ENCODE measurements around the gene DENND1B. TPM values are rescaled to one million over a fixed set of nuclear protein-coding genes. Genes with fewer than 3 reads are reported as not detected.

Gene DENND1B
- total and polyA plus RNA-seq, 2 experiments from 2014 or later: 9.2 to 21.3 TPM

- TF ChIP-seq EZH2 (IDR thresholded peaks at IDR 0.05; ENCODE audit: insufficient read depth, poor library complexity, severe bottlenecking) (no peak), EZH2phosphoT487 (IDR thresholded peaks at IDR 0.05; ENCODE audit: insufficient read depth, low read depth) (no peak)
- H2AFZ ChIP-seq: no peak overlapping the region
- H4K20me1 ChIP-seq (ENCODE audit: insufficient read depth): no peaks in the 10 kb centered on the region
- in situ Hi-C loops (cut with MboI): loop anchor here (25.0 kb wide), 2 partner anchors 858 to 1083 kb away; no protein-coding TSS in a partner anchor
- H3F3A ChIP-seq (ENCODE audit: insufficient read depth): no peaks in the 10 kb centered on the region
- H3K9ac ChIP-seq: no peak overlapping the region
- H3K9me2 ChIP-seq (ENCODE audit: insufficient read depth): no peaks in the 10 kb centered on the region
- H3K36me3 ChIP-seq (ENCODE audit: low read depth): no peaks in the 10 kb centered on the region
- no peak overlapping the region for H3K27ac ChIP-seq
- no peaks in the 10 kb centered on the region for H3K9me3 ChIP-seq (ENCODE audit: low read depth)
- 95 to 100% methylated on average over 1 of the region's 1 CpG for WGBS, 2 experiments (ENCODE audit: low coverage in 1 of 2, low lambda C conversion rate in 2 of 2, missing lambda C conversion rate in 2 of 2)
- H3K4me3 ChIP-seq: no peak overlapping the region
- H3K27me3 ChIP-seq (replicated peaks; ENCODE audit: insufficient read depth): no peaks in the 10 kb centered on the region
- H3K4me1 ChIP-seq (ENCODE audit: insufficient read depth): no peaks in the 10 kb centered on the region
- H3K4me2 ChIP-seq (ENCODE audit: unreplicated experiment): no peak overlapping the region
- no peak for DNase-seq
- no peaks in the 10 kb centered on the region for H3K79me2 ChIP-seq (ENCODE audit: insufficient read depth)
These were observed 171.0 kb downstream of the DENND1B start for GRCh38 chr1:197604302-197604701.

GRCh38 chr1:197600751-197601150 is 174.5 kb downstream of the DENND1B start:
- H3K9ac ChIP-seq: no peak overlapping the region
- no peak for TF ChIP-seq EZH2phosphoT487 (IDR thresholded peaks at IDR 0.05; ENCODE audit: insufficient read depth, low read depth)
- TF ChIP-seq EZH2 (IDR thresholded peaks at IDR 0.05; ENCODE audit: insufficient read depth, poor library complexity, severe bottlenecking): no peak
- no peaks in the 10 kb centered on the region for H4K20me1 ChIP-seq (ENCODE audit: insufficient read depth)
- WGBS, 2 experiments (ENCODE audit: low coverage in 1 of 2, low lambda C conversion rate in 2 of 2, missing lambda C conversion rate in 2 of 2): 70 to 77% methylated on average over 3 of the region's 3 CpGs
- in situ Hi-C loops (cut with MboI): loop anchor here (25.0 kb wide), 2 partner anchors 862 to 1087 kb away; no protein-coding TSS in a partner anchor
- no peaks in the 10 kb centered on the region for H3K79me2 ChIP-seq (ENCODE audit: insufficient read depth)
- H2AFZ ChIP-seq: no peak overlapping the region
- no peaks in the 10 kb centered on the region for H3K27me3 ChIP-seq (replicated peaks; ENCODE audit: insufficient read depth)
- H3F3A ChIP-seq (ENCODE audit: insufficient read depth): no peaks in the 10 kb centered on the region
- no peaks in the 10 kb centered on the region for H3K9me3 ChIP-seq (ENCODE audit: low read depth)
- H3K4me3 ChIP-seq: no peak overlapping the region
- H3K36me3 ChIP-seq (ENCODE audit: low read depth): no peaks in the 10 kb centered on the region
- H3K27ac ChIP-seq: no peak overlapping the region
- H3K4me2 ChIP-seq (ENCODE audit: unreplicated experiment): no peak overlapping the region
- no peaks in the 10 kb centered on the region for H3K9me2 ChIP-seq (ENCODE audit: insufficient read depth)
- DNase-seq: no peak
- H3K4me1 ChIP-seq (ENCODE audit: insufficient read depth): no peaks in the 10 kb centered on the region

GRCh38 chr1:197599789-197600188 is 175.5 kb downstream of the DENND1B start:
- no peak overlapping the region for H3K4me2 ChIP-seq (ENCODE audit: unreplicated experiment)
- no peak for DNase-seq
- H3K27me3 ChIP-seq (replicated peaks; ENCODE audit: insufficient read depth): no peaks in the 10 kb centered on the region
- no peak overlapping the region for H3K4me3 ChIP-seq
- H3K4me1 ChIP-seq (ENCODE audit: insufficient read depth): no peaks in the 10 kb centered on the region
- H3K27ac ChIP-seq: no peak overlapping the region
- H3K36me3 ChIP-seq (ENCODE audit: low read depth): no peaks in the 10 kb centered on the region; the same call in 1 of the 2 replicates
- H3K9ac ChIP-seq: no peak overlapping the region
- H4K20me1 ChIP-seq (ENCODE audit: insufficient read depth): no peaks in the 10 kb centered on the region
- TF ChIP-seq EZH2phosphoT487 (IDR thresholded peaks at IDR 0.05; ENCODE audit: insufficient read depth, low read depth): no peak
- no peaks in the 10 kb centered on the region for H3F3A ChIP-seq (ENCODE audit: insufficient read depth)
- no peaks in the 10 kb centered on the region for H3K79me2 ChIP-seq (ENCODE audit: insufficient read depth)
- H3K9me3 ChIP-seq (ENCODE audit: low read depth): no peaks in the 10 kb centered on the region
- no peak overlapping the region for H2AFZ ChIP-seq
- in situ Hi-C loops (cut with MboI): loop anchor here (25.0 kb wide), 2 partner anchors 863 to 1088 kb away; no protein-coding TSS in a partner anchor
- WGBS, 2 experiments (ENCODE audit: low coverage in 1 of 2, low lambda C conversion rate in 2 of 2, missing lambda C conversion rate in 2 of 2): 94 to 97% methylated on average over 3 of the region's 3 CpGs
- no peaks in the 10 kb centered on the region for H3K9me2 ChIP-seq (ENCODE audit: insufficient read depth)

- no peaks in the 10 kb centered on the region; the same call in 1 of the 2 replicates for H3K36me3 ChIP-seq (ENCODE audit: low read depth)
- H4K20me1 ChIP-seq (ENCODE audit: insufficient read depth): no peaks in the 10 kb centered on the region
- H3K27me3 ChIP-seq (replicated peaks; ENCODE audit: insufficient read depth): no peaks in the 10 kb centered on the region
- H3K79me2 ChIP-seq (ENCODE audit: insufficient read depth): no peaks in the 10 kb centered on the region
- WGBS, 2 experiments (ENCODE audit: low coverage in 1 of 2, low lambda C conversion rate in 2 of 2, missing lambda C conversion rate in 2 of 2): 91 to 100% methylated on average over 1 of the region's 1 CpG
- in situ Hi-C loops (cut with MboI): no loop called here
- no peaks in the 10 kb centered on the region for H3K9me2 ChIP-seq (ENCODE audit: insufficient read depth)
- H3K4me2 ChIP-seq (ENCODE audit: unreplicated experiment): no peak overlapping the region
- H3K27ac ChIP-seq: no peak overlapping the region
- H3K4me3 ChIP-seq: no peak overlapping the region
- no peak for TF ChIP-seq EZH2 (IDR thresholded peaks at IDR 0.05; ENCODE audit: insufficient read depth, poor library complexity, severe bottlenecking)
- TF ChIP-seq EZH2phosphoT487 (IDR thresholded peaks at IDR 0.05; ENCODE audit: insufficient read depth, low read depth): no peak
- H3K9ac ChIP-seq: no peak overlapping the region
- no peaks in the 10 kb centered on the region for H3K4me1 ChIP-seq (ENCODE audit: insufficient read depth)
- no peak overlapping the region for H2AFZ ChIP-seq
- no peak for DNase-seq
- H3K9me3 ChIP-seq (ENCODE audit: low read depth): no peaks in the 10 kb centered on the region
- H3F3A ChIP-seq (ENCODE audit: insufficient read depth): no peaks in the 10 kb centered on the region
These were observed 176.3 kb downstream of the DENND1B start for GRCh38 chr1:197598935-197599334.
